ENCODE measurements around the gene GIN1. TPM values are rescaled to one million over a fixed set of nuclear protein-coding genes. Genes with fewer than 3 reads are reported as not detected.

GIN1 gene
- polyA plus RNA-seq, 3 donors = 13.7 to 18.1 (median 14.9) TPM

GRCh38 chr5:103037673-103038455, 82.1 kb downstream of the GIN1 start:
- no peak for DNase-seq (ENCODE audit: low read depth in 3 of 3, low spot score in 2 of 3)

GRCh38 chr5:103036601-103037000, 83.3 kb downstream of the GIN1 start:
- DNase-seq (ENCODE audit: low read depth in 3 of 3, low spot score in 2 of 3) = no peak

Other genes starting within 250 kb of the GIN1 start
- 10 to 100 TPM; 77.3 to 92.2 (median 91.6) TPM for gene PPIP5K2, start 163 bp upstream of the GIN1 start, polyA plus RNA-seq (ENCODE audit: insufficient read length in 3 of 3)
- 10 to 100 TPM; 19.1 to 21.4 (median 19.6) TPM for gene MACIR, start 138.6 kb upstream of the GIN1 start, polyA plus RNA-seq (ENCODE audit: insufficient read length in 3 of 3)

Data from right renal cortex interstitium (tissue), 3 donors.